ENCODE measurements around the gene CLCA1. TPM values are rescaled to one million over a fixed set of nuclear protein-coding genes. Genes with fewer than 3 reads are reported as not detected.

CLCA1 gene
- total RNA-seq, 1 donor: not detected

DNA sequence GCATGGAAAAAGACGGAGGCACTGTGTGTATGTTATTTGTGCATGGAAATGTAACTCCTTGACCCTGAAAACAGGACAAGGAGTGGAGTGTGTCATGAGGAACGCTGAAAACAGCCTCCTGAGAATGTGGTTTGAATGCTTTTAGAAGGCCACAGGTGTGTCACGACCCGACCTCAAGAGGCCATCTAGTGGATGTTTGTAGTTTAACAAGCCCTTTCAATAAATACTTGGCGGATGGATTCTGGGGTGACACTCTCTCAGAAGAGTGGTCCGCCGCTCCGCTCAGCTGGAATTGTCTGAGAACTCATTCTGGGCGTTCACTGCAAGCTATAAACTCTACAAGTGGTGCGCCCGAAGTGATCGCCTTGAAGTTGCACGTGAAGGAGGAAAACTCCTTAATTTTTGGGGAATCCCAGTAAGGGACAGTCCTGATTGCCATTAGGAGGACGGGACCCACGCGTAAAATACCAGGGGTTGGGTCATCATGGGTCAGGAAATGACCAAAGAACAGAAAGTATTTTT lies 33.5 kb downstream of the CLCA1 start:
- peak in 2 of 3 donors; percentile 54 to 74 for DNase-seq (ENCODE audit: low read depth in 2 of 3, low spot score in 2 of 3)

DNA sequence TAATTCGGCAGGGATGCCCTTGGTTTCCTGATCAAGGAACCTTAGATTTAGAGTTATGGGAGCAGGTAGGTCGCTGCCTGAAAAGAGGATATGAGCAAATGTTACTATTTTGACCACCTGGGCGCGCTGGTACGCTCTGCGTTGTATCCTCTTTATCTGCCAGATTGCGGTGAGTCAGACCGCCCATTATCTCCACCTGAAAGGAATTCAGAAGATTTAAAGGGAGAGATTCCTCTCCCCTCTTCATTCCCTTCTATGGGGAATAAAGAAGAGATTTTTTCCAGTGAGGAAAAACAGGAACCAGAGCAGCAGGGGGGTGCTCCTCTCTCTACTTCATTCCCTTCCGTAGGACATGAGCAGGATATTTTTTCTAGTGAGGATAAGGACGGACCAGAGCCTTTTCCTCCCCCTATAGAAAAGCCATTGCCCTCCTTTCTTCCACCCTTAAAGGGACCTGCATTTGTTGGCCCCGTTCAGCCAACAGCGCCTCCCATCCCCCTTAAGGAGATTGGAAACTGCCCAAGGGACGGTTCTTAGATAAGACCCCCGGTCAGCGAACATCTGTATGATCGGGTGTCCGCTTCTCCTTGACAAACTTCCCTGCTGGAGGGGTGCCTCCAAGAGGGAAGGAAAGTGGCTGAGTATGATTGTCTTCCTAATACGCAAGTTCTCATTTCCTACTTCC lies 34.1 kb downstream of the CLCA1 start:
- DNase-seq (ENCODE audit: low read depth in 2 of 3, low spot score in 2 of 3): peak in 1 of 3 donors; percentile 29

DNA sequence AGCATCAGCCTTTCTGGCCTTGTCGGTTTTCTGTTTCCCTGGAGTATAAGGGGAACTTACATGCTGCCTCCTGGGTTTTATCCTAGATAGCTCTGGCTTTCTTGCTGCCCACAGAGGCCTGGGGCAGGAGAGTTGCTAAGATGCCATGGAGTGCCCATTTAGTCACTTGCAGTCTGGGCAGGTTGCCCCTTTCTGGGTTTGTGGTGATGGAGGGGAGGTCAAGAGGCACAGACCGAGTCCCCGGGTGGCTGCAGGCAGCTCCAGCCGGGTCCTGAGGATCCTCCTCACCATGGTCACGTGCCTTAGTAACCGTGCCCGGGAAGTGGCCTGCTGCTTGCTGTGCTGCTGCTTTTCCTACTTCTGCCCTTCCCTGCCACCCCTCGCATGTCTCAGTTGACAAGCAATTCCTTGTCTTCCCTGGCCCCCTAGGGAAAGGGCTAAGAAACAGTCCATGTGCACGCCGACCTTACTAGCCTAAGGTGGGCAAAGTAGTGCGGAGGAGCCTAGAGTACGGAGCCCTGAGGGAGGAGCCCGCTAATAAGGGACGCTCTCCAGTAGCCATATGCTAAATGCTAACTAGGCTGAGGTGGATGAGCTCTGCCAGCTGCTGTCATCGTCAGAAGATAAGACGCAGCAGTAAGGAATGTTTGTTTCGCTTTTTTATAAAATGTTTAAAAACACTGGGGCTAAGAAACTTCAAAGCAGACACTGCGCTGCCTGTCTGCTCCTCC lies 34.8 kb downstream of the CLCA1 start:
- no peak for DNase-seq (ENCODE audit: low read depth in 2 of 3, low spot score in 2 of 3)

DNA sequence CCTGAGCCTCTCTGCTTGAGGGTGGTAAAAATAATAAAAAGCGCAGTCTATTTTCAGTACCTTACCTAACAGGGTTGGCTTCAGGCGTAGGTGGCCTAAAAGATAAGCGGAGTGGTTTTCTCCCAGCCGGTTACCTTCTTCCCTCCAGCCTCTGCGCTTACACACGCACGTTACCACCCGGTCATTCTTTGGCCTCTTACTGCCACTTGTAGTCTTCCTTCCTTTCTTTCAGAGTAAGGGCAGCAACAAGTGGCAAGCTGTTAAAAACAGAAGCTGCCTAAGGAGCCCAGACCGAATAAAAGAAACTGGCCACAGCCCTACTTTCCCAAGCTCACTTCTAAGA lies 35.4 kb downstream of the CLCA1 start:
- DNase-seq (ENCODE audit: low read depth in 2 of 3, low spot score in 2 of 3): peak in 1 of 3 donors; percentile 33

DNA sequence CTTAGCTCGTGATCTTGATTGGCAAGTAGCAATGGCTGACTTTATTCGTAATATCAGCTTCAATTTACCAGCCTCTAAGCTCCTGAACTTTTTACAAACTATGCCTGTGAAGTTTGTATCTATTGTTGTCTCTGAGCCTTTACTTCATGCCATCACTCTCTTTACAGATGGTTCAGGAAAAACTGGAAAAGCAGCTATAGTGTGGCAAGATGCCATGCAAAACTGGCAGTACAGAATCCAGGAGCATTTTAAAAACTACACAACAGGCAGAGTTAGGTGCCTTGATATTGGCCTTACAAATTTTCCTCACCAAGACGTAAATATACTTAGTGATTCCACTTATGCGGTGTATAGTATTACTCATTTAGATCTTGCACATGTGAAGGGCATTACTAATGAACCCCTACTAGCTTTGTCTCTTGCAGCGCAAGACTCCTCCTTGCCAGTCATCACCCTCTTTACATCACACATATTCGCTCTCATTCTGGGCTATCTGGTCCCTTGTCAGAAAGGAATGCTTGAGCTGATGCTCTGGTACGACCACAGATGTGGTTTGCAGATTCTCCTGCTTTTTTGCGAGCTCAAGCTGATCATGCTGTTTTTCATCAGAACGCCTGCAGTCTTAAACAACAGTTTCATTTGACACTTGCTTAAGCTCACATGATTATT lies 36.3 kb downstream of the CLCA1 start:
- DNase-seq (ENCODE audit: low read depth in 2 of 3, low spot score in 2 of 3): no peak

DNA sequence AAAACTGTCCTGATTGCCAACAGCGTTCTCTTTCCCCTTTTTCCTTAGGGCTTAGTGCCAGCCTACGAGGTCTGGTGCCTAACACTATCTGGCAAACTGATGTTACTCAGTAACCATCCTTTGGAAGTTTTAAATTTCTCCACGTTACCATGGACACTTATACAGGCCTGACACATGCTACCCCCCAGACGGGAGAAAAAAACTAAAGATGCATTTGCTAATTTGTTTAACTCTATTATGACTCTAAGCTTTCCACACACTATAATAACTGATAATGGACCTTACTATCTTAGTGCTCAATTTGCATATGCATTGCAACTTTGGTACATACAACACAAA lies 36.8 kb downstream of the CLCA1 start:
- DNase-seq (ENCODE audit: low read depth in 2 of 3, low spot score in 2 of 3): no peak

DNA sequence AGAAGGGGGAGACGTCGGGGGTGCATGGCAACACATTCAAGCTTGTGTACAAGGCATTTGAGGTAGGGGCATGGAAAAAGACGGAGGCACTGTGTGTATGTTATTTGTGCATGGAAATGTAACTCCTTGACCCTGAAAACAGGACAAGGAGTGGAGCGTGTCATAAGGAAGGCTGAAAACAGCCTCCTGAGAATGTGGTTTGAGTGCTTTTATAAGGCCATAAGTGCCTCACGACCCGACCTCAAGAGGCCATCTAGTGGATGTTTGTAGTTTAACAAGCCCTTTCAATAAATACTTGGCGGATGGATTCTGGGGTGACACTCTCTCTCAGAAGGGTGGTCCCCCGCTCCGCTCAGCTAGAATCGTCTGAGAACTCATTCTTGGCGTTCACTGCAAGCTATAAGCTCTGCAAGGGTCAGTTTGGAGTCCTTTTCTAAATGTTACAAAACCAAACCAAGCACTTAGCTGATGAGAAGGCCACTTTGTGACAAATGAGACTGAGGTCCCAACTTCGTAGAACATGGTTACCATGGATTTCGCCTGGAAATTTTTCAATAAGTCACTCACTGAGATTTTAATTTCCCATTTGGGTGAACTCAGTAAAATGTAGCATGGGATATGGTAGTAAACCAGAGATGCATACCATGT lies 39.3 kb downstream of the CLCA1 start:
- peak in 1 of 3 donors; percentile 60 for DNase-seq (ENCODE audit: low read depth in 2 of 3, low spot score in 2 of 3)

DNA sequence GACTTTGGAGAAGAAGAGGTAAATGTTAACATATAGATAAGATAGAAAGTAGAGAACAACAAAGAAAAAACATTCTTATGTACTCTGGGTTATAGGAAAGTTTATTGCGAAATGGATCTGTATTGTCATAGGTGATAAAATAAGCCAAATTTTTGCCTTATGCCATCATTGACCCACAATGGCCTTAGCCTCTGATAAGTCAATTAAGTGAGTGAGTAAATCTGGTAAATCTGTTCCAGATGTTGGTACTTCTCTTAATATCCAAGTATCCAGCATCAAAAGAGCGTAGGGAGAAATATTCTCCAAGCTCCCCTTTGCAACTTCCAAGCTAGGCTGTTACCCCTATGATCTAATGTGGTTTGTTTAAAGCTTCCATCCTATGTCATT lies 39.8 kb downstream of the CLCA1 start:
- no peak for DNase-seq (ENCODE audit: low read depth in 2 of 3, low spot score in 2 of 3)

DNA sequence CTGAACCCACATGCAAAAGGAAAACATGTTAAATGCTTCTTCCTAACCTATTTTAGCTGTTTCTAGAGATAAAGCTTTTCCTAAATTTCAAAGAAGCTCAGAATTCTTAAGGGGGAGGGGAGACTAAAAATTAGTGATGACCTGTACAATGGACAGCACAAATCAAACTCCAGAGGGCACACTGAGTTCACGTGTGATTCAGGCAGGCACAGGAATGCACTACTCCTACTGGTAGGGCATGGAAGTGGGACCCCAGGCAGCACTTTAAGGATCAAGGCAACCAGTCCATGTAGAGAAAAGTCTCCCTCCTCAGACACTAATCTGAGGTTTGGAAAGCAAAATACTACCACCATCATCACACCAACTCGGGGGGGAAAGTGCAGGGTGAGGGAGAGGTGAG lies 46.9 kb downstream of the CLCA1 start:
- DNase-seq (ENCODE audit: low read depth in 2 of 3, low spot score in 2 of 3): peak in 1 of 3 donors; percentile 26

DNA sequence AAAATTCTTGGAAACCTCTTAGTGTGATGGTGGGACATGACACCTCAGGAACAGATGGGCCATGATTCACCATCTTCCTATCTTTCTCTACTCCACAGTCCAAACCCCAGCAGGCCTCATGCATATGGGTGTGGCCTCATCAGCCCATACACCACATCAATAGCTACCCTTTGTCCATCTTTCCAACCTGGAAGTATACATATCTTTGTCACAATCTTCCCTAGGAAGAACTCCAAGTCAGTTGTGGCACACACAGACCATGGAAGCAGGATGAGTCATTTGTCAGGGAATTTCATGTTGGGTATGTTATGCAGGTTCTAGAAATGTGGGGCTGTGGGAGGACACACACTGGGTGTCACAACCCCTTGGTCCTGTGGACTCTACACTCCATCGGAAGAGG lies 47.6 kb downstream of the CLCA1 start:
- DNase-seq (ENCODE audit: low read depth in 2 of 3, low spot score in 2 of 3): no peak

DNA sequence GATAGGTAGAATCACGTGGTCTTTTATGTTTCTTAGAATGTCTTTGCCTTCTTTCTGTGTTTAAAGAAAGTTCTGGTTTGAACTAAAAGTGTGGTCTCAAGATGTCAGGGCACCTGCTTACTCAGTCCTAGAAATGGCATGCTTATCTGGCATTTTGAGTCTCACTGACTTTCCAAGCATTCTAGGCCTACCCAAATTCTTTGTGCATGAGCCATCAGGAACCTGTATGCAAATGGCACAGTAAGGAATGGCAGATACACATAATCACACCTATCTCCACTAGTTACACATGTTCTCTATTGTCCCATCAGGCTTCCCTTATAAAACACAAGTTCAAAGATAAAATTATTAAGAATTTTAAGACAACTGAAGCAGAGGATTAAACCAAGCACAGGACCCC lies 48.6 kb downstream of the CLCA1 start:
- DNase-seq (ENCODE audit: low read depth in 2 of 3, low spot score in 2 of 3): no peak

DNA sequence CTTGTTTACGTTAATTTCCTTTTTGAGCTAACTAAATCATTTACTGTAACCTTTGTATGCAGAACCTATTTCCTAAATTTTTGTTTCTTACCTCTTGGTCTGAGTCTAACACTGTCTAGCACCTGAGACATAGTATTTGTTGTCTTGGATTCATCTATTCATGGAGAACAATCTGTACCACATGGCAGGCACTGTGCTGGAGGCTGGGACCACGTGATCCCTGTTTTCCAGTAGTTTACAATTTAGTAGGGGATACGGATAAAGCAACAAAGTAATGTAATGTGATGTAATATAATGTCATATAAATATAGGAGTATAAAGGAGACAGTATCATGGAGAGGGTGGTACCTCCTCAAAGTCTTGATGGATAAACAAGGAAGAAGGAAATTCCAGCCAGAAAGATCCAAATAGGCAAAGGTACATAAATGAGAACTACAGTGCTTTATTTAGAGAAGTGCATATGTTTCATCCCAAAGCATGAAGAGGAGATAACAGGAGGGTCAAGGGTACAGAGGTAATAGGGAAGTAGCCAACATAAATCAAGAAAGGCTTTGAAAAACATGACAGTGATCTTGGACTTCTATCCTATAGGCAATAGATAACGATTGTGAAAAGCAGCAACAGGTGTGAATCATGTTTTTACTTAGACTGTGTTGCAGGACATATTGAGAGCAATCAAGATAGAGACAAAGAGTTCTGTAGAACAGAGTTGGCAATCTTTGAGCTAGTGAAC lies 52.2 kb downstream of the CLCA1 start:
- DNase-seq (ENCODE audit: low read depth in 2 of 3, low spot score in 2 of 3): no peak

DNA sequence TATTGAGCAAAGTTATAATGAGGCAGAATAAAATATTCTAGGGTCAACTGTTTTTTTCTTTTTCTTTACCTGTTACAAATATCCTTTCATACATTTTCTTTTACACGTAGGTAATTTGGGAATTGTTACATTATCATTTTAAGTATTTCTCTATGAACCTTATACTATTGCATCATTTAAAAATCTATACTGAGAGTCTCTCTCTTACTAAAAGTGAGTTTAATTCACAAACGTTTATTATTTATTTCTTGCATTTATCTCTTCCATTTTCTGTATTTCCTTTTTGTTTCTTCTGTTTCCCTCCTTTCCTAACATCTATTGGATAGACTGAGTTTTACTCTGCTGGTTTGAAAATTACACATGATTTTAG lies 52.8 kb downstream of the CLCA1 start:
- DNase-seq (ENCODE audit: low read depth in 2 of 3, low spot score in 2 of 3): no peak

DNA sequence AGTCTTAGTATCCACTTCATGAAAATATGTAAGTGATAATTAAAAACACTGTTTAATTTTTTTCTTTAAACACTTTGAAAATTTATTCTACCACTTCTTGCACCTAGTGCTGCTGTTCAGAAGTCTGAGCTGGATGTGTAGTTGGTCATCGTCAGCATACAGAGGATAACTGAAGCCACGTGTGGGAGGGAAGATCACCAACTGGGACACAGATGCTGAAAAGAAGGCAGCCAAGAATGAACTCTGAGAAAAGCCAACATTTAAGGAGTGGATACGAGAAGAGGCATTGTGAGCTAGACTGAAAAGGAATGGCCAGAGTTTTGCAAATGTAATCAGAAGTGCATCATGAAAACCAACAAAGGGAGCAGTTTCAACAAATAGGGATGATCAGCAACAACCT lies 53.5 kb downstream of the CLCA1 start:
- DNase-seq (ENCODE audit: low read depth in 2 of 3, low spot score in 2 of 3): no peak

DNA sequence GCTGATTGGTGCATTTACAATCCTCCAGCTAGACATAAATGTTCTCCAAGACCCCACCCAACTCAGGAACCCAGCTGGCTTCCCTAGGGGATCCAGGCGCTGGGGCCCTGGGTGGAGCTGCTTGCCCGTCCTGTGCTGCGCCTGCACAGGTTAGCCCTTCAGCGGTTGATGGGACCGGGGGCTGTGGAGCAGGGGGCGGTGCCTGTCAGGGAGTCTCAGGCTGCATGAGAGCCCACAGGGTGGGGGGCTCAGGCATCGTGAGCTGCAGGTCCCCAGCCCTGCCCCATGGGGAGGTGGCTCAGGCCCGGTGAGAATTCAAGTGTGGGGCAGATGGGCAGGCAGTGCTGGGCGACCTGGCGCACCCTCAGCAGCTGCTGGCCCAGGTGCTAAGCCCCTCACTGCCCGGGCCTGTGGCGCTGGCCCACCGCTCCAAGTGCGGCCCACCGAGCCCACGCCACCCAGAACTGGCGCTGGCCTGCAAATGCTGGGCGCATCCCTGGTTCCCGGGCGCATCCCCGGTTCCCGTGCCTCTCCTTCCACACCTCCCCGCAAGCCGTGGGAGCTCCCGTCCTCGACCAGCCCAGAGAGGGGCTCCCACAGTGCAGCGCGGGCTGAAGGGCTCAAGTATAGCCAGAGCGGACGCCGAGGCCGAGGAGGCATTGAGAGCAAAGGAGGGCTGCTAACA lies 55.1 kb downstream of the CLCA1 start:
- DNase-seq (ENCODE audit: low read depth in 2 of 3, low spot score in 2 of 3): no peak

DNA sequence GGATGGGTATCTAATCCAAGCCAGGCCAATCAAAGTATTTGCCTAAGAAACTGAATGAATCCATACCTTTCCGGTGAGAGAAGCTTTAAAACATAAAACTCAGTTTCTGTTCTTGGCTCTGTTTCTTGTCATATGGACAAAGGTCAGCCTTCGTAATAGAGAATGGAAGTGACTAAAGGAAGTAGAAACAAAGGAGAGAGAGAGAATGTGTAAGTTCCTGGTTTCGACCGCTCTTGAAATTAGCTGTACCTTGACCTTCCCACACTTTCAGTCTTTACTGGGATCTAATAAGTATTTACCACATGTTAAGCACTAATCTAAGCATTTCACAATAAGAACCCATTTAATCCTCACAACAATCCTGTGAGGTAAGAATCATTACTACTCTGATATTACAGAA lies 58.6 kb downstream of the CLCA1 start:
- no peak for DNase-seq (ENCODE audit: low read depth in 2 of 3, low spot score in 2 of 3)

DNA sequence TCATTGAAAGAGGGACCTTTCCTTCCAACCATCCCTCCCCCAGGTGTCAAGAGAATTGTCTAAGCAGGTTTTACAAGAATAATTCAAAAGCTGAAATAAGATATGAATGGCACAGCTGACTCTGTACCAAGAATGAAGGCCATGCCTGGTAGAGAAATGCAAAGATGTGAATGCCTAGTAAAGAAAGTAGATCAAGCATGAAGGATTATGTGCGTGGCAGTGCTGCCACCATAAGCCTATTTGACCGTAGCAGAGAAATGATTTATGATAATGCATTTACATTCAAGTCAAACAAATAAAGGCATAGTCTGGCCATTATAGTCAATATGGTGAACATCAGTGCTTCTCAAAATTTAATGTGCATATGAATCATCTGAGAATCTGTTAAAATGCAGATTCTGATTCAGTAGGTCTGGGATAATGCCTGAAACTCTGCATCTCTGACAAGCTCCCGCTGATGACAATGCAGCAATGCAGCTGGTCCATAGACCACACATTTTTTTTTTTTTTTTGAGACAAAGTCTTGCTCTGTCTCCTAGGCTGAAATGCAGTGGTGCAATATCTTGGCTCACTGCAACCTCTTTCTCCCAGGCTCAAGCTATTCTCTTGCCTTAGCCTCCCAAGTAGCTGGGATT lies 61.6 kb downstream of the CLCA1 start:
- DNase-seq (ENCODE audit: low read depth in 2 of 3, low spot score in 2 of 3): no peak

DNA sequence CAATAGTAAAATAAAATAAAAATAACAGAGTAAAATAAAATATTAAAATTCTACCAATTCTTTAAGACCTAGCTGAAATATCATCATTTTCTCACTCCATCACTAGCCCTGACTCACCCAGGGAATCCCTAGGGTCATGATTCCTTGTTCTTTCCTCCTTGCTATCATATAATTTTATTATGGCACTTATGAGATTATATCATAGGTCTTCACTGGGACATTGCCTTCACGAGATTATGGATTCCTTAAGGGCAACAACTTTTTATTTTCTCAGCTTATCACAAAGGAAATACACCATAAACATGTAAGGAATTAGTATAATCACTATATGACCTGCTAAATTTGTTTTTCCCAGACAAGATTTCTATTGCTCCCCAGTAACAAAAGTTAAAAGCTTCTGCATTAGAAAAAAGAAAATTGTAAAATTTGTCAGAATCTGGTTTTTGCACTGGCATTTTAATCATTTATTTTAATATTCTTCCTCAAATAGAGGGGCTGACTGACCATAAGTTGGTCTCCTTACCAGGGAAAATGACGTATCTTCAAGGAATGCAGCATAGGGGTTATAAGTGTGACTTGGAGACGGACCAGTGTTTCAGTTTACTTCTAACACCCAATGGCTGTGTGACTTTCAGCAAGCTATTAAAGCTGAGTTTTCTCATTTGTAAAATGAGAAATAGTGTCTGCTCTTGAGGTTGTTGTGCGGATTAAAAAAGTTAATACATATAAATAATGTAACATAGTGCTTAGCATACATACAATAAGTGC lies 69.4 kb downstream of the CLCA1 start:
- DNase-seq (ENCODE audit: low read depth in 2 of 3, low spot score in 2 of 3): no peak

DNA sequence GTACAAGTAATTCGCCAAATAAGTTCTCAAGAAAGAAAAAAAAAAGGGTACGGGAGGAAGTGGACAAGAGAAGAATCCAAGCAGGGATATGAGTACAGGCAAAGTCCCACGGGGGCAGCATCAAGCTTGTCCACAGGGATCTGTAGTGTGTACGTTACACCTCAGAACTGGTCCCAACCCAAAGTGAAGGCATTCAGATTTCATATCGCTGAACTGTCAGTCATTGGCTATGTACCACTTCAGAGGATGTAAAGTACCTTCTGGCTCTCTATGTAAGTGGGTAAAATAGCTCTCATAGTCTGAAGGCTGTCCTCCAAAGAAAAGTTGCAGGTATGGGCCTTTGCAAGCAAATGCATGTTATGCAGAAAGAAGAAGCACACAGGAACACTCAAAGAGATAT lies 70.0 kb downstream of the CLCA1 start:
- no peak for DNase-seq (ENCODE audit: low read depth in 2 of 3, low spot score in 2 of 3)

Data from hematopoietic multipotent progenitor cell (in vitro differentiated cells).